HepG2 (cell line): ENCODE data around the gene SLC35B2. TPM values are rescaled to one million over a fixed set of nuclear protein-coding genes. Genes with fewer than 3 reads are reported as not detected.
A peak's percentile ranks its signal among the peaks of the same experiment; 100 is the strongest.

Experiments
- FOSL1 ChIP-seq: sonication (generic); formaldehyde crosslinking; IDR thresholded peaks from 2 replicates; pipeline ENCODE4 v1.9.0; 2021; ENCODE audit warnings: missing genetic modification reagents, borderline replicate concordance
- HMG20A ChIP-seq: IDR thresholded peaks from 2 replicates; pipeline ENCODE4 v1.6.1; 2016; ENCODE audit warnings: borderline replicate concordance
- MED1 ChIP-seq: sonication (generic); formaldehyde crosslinking; IDR thresholded peaks from 2 replicates; pipeline ENCODE4 v1.4.0; 2020; ENCODE audit warnings: missing genetic modification reagents
- ZFYVE20 ChIP-seq: sonication (generic); formaldehyde crosslinking; IDR thresholded peaks from 2 replicates; pipeline ENCODE4 v1.8.0; 2023; ENCODE audit warnings: low read depth, mild to moderate bottlenecking, moderate library complexity, missing genetic modification reagents, borderline replicate concordance
- ZNF607 ChIP-seq: sonication (generic); formaldehyde crosslinking; IDR thresholded peaks from 2 replicates; pipeline ENCODE4 v1.5.1; 2020; ENCODE audit warnings: missing genetic modification reagents, mild to moderate bottlenecking, borderline replicate concordance
- ZNF660 ChIP-seq: sonication (generic); formaldehyde crosslinking; IDR thresholded peaks from 2 replicates; pipeline ENCODE4 v1.5.1; 2020; ENCODE audit warnings: mild to moderate bottlenecking, low read depth, missing genetic modification reagents, borderline replicate concordance
- ZNF768 ChIP-seq: sonication (generic); formaldehyde crosslinking; IDR thresholded peaks from 2 replicates; pipeline ENCODE4 v1.4.0; 2020; ENCODE audit warnings: missing genetic modification reagents
- ZNF773 ChIP-seq: sonication (generic); formaldehyde crosslinking; IDR thresholded peaks from 2 replicates; pipeline ENCODE4 v1.4.0; 2020; ENCODE audit warnings: missing genetic modification reagents, borderline replicate concordance
- ZNF777 ChIP-seq: sonication (generic); formaldehyde crosslinking; IDR thresholded peaks from 2 replicates; pipeline ENCODE4 v1.4.0; 2020; ENCODE audit warnings: missing genetic modification reagents
- polyA plus RNA-seq, 8 experiments: library from polyadenylated mRNA; depleted of rRNA in 3 of 8; stranded (reverse) in 7 of 8; unstranded in 1 of 8; fragments of >200 nt; fragmentation: Illumina TruSeq in 4 of 8; extraction: Trizol in 4 of 8; gene quantifications; 2 replicates each; pipeline versions ENCODE4 v1.2.1 to v1.2.3, GENCODE V29; 2011 to 2016; ENCODE audit warnings: low read depth in 4 of 8, missing spikeins in 1 of 8, mixed read lengths in 1 of 8; ENCODE audit not compliant: insufficient read depth in 1 of 8
- total RNA-seq, 5 experiments: library from RNA; depleted of rRNA; stranded (reverse); fragments of >200 nt; fragmentation: Illumina TruSeq; extraction: Trizol; gene quantifications; 2 replicates each; pipeline ENCODE4 v1.2.3, GENCODE V29; 2016; ENCODE audit warnings: low read depth in 1 of 5
- TF ChIP-seq, protein P1 (sequence below): sonication (generic); formaldehyde crosslinking; IDR thresholded peaks from 2 replicates; pipeline ENCODE4 v1.4.0; 2020; ENCODE audit warnings: mild to moderate bottlenecking, missing genetic modification reagents
- TF ChIP-seq, protein P2 (sequence below): sonication (generic); formaldehyde crosslinking; IDR thresholded peaks from 2 replicates; pipeline ENCODE4 v1.4.0; 2020; ENCODE audit warnings: missing genetic modification reagents
- TF ChIP-seq, protein P3 (sequence below): sonication (generic); formaldehyde crosslinking; IDR thresholded peaks from 2 replicates; pipeline ENCODE4 v1.4.0; 2020; ENCODE audit warnings: mild to moderate bottlenecking, missing genetic modification reagents
- TF ChIP-seq, protein P4 (sequence below): sonication (generic); formaldehyde crosslinking; IDR thresholded peaks from 2 replicates; pipeline ENCODE4 v1.8.1; 2023; ENCODE audit warnings: mild to moderate bottlenecking, missing genetic modification reagents
- TF ChIP-seq, protein P5 (sequence below): sonication (generic); formaldehyde crosslinking; IDR thresholded peaks from 2 replicates; pipeline ENCODE4 v1.5.0; 2020; ENCODE audit warnings: missing genetic modification reagents

SLC35B2 gene
- total and polyA plus RNA-seq, 2 of the 13 experiments (the other 11 are each of a cell fraction or from before 2014, with no cell fraction given) = 61.1 to 148 TPM

DNA sequence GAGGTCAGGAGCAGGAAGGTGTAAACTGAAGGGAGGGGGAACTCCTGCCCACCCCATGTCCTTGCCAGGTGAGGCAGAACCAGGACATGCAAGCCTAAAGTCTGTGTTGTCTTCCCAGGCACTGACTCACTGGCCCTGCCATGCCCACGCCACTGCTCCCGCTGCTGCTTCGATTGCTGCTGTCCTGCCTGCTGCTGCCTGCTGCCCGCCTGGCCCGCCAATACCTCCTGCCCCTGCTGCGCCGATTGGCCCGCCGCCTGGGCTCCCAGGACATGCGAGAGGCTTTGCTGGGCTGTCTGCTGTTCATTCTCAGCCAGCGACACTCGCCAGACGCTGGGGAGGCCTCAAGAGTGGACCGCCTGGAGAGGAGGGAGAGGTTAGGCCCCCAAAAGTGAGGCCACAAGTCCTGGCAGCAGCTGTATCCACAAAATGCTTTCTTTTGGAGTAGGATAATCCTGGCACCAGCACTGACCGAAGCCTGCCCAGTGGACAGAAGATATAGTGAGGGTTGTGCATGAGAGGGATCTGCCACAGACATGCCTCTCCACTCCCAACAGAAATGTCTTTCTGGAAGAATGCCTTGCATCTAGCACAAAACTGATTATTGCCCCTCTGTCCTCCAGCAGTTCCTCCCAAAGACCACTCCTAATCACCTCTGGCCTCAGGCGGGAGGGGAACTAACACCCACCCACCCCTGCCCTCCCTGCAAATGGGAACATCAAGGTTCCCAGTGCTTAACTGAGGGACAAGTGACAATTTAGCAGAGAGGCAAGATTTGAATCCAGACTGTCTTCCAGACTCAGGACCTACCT is 39.8 kb downstream of the SLC35B2 start (continued):
- TF ChIP-seq, protein P1, sequence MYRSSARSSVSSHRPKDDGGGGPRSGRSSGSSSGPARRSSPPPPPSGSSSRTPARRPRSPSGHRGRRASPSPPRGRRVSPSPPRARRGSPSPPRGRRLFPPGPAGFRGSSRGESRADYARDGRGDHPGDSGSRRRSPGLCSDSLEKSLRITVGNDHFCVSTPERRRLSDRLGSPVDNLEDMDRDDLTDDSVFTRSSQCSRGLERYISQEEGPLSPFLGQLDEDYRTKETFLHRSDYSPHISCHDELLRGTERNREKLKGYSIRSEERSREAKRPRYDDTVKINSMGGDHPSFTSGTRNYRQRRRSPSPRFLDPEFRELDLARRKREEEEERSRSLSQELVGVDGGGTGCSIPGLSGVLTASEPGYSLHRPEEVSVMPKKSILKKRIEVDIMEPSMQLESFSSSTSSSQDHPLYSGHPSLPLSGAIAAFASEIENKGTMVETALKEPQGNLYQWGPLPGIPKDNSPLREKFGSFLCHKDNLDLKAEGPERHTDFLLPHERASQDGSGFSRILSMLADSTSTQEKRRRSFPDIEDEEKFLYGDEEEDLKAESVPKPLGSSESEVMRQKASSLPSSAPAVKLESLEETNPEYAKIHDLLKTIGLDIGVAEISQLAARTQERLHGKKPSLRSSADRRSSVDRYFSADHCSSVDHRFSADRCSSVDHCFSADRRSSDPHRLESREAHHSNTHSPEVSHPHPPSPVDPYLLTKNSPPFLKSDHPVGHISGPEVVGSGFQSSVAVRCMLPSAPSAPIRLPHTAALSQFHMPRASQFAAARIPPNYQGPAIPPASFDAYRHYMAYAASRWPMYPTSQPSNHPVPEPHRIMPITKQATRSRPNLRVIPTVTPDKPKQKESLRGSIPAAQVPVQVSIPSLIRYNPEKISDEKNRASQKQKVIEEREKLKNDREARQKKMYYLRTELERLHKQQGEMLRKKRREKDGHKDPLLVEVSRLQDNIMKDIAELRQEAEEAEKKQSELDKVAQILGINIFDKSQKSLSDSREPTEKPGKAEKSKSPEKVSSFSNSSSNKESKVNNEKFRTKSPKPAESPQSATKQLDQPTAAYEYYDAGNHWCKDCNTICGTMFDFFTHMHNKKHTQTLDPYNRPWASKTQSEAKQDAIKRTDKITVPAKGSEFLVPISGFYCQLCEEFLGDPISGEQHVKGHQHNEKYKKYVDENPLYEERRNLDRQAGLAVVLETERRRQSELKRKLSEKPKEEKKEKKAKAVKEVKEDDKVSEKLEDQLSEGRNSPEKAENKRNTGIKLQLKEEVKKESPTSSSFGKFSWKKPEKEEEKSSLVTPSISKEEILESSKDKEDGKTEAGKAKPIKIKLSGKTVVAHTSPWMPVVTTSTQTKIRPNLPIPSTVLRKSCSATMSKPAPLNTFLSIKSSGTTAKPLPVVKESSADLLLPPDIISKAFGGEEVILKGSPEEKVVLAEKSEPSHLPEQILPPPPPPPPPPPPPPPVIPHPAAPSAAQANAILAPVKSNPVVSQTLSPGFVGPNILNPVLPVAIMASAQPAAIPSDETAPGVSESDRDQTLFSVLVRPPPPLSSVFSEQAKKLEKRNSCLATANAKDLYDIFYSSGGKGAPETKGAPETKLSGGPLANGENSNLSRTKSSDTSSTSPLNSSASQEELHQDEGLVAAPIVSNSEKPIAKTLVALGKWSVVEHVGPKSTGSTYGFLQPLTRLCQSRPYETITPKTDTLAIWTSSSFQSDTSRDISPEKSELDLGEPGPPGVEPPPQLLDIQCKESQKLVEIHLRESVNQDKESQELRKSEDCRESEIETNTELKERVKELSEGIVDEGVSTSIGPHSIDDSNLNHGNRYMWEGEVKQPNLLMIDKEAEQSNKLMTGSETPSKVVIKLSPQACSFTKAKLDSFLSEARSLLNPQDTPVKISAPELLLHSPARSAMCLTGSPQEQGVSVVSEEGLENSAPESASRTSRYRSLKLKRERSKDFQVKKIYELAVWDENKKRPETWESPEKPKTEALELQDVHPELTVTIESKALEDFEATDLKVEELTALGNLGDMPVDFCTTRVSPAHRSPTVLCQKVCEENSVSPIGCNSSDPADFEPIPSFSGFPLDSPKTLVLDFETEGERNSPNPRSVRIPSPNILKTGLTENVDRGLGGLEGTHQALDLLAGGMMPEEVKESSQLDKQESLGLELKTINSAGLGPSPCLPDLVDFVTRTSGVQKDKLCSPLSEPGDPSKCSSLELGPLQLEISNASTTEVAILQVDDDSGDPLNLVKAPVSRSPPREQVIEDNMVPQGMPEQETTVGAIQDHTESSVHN (CRISPR knock-in tag) = no peak
- TF ChIP-seq ZNF773 (CRISPR knock-in tag) (no peak), ZNF768 (CRISPR knock-in tag) (peak; percentile 78; the same call in 1 of the 2 replicates), HMG20A (CRISPR knock-in tag) (no peak), FOSL1 (CRISPR knock-in tag) (no peak), ZNF660 (no peak), ZNF607 (CRISPR knock-in tag) (0 out of 2 replicates have a peak, but pooled peaks have one; percentile 27), ZFYVE20 (CRISPR knock-in tag) (no peak), ZNF777 (CRISPR knock-in tag) (no peak), MED1 (no peak)
- TF ChIP-seq, protein P2, sequence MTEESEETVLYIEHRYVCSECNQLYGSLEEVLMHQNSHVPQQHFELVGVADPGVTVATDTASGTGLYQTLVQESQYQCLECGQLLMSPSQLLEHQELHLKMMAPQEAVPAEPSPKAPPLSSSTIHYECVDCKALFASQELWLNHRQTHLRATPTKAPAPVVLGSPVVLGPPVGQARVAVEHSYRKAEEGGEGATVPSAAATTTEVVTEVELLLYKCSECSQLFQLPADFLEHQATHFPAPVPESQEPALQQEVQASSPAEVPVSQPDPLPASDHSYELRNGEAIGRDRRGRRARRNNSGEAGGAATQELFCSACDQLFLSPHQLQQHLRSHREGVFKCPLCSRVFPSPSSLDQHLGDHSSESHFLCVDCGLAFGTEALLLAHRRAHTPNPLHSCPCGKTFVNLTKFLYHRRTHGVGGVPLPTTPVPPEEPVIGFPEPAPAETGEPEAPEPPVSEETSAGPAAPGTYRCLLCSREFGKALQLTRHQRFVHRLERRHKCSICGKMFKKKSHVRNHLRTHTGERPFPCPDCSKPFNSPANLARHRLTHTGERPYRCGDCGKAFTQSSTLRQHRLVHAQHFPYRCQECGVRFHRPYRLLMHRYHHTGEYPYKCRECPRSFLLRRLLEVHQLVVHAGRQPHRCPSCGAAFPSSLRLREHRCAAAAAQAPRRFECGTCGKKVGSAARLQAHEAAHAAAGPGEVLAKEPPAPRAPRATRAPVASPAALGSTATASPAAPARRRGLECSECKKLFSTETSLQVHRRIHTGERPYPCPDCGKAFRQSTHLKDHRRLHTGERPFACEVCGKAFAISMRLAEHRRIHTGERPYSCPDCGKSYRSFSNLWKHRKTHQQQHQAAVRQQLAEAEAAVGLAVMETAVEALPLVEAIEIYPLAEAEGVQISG (CRISPR knock-in tag) = peak; percentile 17; the same call in 1 of the 2 replicates
- TF ChIP-seq, protein P3, sequence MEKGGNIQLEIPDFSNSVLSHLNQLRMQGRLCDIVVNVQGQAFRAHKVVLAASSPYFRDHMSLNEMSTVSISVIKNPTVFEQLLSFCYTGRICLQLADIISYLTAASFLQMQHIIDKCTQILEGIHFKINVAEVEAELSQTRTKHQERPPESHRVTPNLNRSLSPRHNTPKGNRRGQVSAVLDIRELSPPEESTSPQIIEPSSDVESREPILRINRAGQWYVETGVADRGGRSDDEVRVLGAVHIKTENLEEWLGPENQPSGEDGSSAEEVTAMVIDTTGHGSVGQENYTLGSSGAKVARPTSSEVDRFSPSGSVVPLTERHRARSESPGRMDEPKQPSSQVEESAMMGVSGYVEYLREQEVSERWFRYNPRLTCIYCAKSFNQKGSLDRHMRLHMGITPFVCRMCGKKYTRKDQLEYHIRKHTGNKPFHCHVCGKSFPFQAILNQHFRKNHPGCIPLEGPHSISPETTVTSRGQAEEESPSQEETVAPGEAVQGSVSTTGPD (CRISPR knock-in tag) = no peak
- TF ChIP-seq, protein P4, sequence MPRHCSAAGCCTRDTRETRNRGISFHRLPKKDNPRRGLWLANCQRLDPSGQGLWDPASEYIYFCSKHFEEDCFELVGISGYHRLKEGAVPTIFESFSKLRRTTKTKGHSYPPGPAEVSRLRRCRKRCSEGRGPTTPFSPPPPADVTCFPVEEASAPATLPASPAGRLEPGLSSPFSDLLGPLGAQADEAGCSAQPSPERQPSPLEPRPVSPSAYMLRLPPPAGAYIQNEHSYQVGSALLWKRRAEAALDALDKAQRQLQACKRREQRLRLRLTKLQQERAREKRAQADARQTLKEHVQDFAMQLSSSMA (CRISPR knock-in tag) = no peak; the same call in 1 of the 2 replicates
- TF ChIP-seq, protein P5, sequence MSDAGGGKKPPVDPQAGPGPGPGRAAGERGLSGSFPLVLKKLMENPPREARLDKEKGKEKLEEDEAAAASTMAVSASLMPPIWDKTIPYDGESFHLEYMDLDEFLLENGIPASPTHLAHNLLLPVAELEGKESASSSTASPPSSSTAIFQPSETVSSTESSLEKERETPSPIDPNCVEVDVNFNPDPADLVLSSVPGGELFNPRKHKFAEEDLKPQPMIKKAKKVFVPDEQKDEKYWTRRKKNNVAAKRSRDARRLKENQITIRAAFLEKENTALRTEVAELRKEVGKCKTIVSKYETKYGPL (CRISPR knock-in tag) = no peak
